HG03064 (cell line): ENCODE data around the gene TCEAL3.
"Not testable (repeated sequence)": the region's sequence is repeated elsewhere in the genome, so short reads cannot be mapped to it uniquely, and the experiment has no call there.

Experiments
- ATAC-seq: cut with Tn5 transposase; IDR thresholded peaks from one replicate; pipeline ENCODE4 v1.9.1; 2021; ENCODE audit warnings: low read depth; ENCODE audit not compliant: unreplicated experiment

Gene TCEAL3, protein sequence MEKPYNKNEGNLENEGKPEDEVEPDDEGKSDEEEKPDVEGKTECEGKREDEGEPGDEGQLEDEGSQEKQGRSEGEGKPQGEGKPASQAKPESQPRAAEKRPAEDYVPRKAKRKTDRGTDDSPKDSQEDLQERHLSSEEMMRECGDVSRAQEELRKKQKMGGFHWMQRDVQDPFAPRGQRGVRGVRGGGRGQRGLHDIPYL

GRCh38 chrX:103607364-103608305 lies at the start of gene TCEAL3:
Gene TCEAL3 (plus strand): TSS chrX:103607963. CDS start chrX:103609065, 1,102 bp downstream.
- no peak for ATAC-seq

- no peak for ATAC-seq
Measured at GRCh38 chrX:103560256-103560655, 47.5 kb upstream of the TCEAL3 start.

DNA sequence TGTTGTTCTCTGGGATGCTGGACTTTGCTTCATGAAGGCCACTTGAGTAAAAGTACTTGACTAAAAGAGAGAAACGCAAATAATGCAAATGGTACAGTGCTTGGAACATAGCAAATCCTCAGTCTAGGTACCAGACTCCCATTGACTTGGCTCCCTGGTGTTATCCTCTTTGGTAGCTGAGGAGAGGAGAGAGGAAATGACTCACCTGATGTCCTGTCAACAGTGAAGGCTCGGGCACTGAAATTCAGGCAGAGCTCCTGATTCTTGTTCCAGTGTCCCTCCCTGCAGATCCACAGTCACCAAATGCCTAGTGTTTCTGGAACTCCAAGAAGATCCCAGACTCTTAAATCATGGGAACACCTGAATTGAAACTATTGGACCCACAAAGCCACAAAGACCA lies 45.0 kb upstream of the TCEAL3 start:
- no peak for ATAC-seq

DNA sequence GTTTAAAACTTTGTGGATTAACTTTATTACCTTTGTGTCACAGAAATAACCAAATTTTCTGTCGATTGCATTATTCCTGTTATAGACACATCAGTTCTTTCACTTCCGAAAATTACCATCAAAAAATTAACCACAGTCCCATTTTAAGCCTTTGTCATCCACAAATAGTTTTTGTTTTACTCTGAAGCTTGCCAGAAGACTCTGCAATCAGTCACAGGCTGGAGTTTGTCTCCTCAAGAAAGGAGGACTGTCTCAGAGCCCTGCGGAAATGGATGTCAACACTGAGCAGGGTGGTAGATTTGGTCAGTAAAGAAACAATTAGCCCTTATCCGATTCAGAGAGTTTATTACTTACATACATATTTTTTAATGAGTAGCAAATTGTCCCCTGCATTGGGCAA lies 42.6 kb upstream of the TCEAL3 start:
- ATAC-seq = no peak

DNA sequence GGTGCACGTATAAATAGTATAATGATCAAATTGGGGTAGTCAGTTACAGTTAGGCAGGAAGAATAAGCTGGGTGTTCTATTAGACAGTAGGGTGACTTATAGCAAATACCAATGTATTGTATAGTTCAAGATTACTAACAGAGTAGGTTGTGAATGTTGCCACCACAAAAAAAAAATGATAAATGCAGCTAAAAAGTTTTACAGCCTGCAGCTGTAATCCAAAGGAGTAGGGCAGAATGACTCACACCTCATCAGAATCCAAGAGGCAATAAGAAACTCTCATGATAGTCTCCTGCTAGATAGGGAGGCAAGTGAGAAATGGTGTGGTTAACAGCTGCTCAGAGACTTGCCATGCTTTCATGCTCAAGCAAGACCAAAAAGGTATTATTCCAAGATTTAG lies 42.0 kb upstream of the TCEAL3 start:
- no peak for ATAC-seq

DNA sequence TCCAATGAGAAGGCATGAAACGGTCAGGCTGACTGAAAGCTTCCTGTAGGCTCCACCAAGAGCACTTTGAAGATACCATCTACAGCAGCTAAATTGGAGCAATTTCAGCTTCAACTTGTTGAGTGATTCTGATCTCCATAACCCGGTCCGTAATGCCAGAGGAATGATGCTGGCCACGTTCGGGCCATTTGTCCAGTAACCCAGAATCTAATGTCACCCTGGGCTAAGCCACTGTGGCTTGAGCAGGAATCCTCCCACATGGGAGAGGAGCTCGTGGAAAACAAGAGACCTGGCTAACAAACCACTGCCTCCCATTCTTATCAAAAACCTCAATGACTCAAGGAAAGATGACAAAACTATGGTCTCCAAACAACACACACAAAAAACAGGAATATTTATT lies 36.6 kb upstream of the TCEAL3 start:
- ATAC-seq = no peak

DNA sequence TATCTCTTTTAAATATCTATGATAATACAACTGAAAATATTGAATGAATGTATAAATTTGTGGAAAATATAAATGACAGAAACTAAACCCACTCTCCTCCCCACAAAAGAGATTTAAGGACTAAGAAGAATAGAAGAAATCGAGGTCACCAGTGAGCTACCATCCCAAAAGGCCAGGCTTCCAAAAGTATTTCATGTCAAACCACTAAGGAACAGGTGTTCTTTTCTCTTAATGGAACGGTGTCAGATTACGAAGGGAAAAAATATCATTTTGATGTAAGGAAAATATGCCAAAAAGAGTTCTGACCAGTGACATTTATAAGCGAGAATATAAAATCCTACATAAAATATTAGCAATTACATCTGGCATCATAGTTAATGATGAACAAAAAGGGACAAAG lies 36.0 kb upstream of the TCEAL3 start:
- no peak for ATAC-seq

- no peak for ATAC-seq
Measured at GRCh38 chrX:103573202-103573601, 34.6 kb upstream of the TCEAL3 start.

GRCh38 chrX:103584596-103584995 lies 23.2 kb upstream of the TCEAL3 start:
- ATAC-seq = no peak

DNA sequence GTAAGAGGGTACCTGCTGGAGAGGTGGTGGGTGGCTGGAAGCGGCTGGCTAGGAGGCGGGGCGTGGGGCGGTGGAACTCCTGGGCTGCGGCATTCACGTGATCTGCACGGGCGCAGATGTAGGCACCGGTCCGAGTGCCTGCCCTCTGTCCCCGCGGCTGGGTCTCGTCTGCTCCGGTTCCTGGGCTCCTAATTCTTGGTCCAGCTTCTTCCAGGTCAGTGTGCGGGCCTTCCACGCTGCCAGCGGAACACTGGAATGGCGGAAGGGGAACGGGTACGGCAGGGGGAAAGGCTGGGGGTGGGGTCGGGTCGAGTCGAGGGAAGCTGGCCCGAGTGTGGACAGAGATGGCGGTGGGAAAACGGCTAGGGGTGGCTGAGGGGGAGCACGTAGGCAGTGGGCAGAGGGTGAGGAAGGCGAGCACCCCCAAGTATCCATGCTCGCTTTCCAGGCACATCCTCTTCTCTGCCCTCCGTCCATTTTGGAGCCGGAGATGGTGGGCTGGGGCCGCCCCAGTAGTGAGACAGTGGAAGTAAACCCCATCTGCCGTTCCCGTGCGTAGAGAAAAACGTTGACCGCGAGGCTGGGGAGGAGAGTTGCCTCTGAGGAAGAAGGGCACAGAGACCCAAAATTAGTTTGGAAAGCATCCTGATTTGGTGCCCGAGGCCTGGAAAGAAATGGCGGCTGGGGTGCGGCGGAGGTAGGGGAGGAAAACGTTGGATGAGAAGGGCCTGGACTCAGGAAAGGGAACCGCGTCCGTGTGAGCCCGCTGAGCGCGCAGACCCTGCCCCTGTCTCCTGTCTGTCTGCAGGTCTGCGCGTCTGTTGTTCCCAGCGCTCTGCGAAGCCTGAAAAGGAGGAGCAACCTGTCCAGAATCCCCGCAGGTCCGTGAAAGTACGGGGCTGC lies 22.1 kb upstream of the TCEAL3 start, which contains the start of gene TCEAL4:
Gene TCEAL4 (plus strand): TSS at position 105 of the 903 bp plus-strand sequence. CDS start 1,161 bp downstream, outside the sequence.
- peak; percentile 79 for ATAC-seq

DNA sequence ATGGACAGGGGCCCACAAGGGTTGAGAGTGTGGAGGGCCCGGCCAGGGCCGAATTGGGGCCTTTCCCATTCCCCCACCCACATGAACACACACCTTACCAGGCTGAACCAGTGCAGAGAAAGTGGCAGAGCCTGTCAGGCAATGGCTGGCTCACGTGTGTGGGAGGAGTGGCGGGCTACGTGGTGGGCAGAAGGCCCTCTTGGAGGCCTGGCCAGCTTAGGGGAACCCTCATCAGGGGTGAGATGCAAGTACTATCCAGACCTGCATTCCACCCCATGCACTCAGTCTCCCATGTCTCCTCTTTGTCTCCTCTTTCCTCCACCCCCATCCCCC lies 21.5 kb upstream of the TCEAL3 start:
- ATAC-seq = no peak

GRCh38 chrX:103586659-103587058 lies 21.1 kb upstream of the TCEAL3 start:
- no peak for ATAC-seq

GRCh38 chrX:103592295-103592694 lies 15.5 kb upstream of the TCEAL3 start:
- ATAC-seq = not testable (repeated sequence)

DNA sequence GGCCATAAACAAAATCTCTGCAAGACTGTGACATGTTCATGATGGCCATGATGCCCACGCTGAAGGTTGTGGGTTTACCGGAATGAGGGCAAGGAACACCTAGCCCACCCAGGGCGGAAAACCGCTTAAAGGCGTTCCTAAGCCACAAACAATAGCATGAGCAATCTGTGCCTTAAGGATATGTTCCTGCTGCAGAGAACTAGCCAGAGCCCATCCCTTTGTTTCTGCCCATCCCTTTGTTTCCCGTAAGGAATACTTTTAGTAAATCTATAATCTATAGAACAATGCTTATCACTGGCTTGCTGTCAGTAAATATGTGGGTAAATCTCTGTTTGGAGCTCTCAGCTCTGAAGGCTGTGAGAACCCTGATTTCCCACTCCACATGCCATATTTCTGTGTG lies 12.6 kb upstream of the TCEAL3 start:
- ATAC-seq = not testable (repeated sequence)

GRCh38 chrX:103608306-103608963 lies 672 bp downstream of the TCEAL3 start:
- ATAC-seq = no peak

- ATAC-seq = no peak
Measured at GRCh38 chrX:103610282-103610681, 2.5 kb downstream of the TCEAL3 start.

DNA sequence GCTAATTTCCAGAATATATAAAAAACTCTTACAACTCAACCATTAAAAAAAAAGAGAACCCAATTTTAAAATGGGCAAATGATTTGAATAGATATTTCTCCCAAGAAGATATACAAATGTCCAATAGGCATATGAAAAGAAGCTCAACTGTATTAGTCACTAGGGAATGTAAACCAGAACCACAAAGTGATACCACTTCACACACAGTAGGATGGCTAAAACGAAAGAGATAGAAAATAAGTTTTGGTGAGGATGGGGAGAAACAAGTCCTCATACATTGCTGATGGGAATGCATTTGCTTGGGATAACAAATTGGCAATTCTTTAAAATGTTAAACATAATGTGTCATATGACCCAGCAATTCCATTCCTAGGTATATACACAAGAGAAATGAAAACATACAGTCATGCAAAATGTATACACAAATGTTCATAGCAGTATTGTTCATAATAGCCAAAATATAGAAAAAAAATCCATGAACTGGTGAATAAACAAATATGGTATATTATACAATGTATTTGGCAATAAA lies 5.7 kb downstream of the TCEAL3 start:
- ATAC-seq = no peak

DNA sequence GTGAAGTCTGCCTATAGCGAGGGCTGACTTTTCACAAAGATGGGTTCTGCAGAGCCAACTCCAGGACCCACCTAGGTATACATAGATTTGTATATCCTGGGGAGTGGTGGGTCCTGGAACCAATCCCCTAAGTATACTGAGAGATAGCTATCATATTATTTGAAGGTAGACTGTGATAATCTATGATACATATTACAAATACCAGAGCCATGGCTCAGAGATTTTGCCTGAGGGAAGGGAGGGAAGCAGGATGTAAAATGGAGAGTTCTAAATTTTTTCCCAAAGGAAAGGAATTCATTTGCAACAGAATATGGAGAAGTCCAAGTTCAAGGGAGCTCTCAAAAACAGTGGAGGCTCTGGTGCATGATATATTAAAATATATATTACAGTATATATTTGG lies 7.2 kb downstream of the TCEAL3 start:
- ATAC-seq = no peak

DNA sequence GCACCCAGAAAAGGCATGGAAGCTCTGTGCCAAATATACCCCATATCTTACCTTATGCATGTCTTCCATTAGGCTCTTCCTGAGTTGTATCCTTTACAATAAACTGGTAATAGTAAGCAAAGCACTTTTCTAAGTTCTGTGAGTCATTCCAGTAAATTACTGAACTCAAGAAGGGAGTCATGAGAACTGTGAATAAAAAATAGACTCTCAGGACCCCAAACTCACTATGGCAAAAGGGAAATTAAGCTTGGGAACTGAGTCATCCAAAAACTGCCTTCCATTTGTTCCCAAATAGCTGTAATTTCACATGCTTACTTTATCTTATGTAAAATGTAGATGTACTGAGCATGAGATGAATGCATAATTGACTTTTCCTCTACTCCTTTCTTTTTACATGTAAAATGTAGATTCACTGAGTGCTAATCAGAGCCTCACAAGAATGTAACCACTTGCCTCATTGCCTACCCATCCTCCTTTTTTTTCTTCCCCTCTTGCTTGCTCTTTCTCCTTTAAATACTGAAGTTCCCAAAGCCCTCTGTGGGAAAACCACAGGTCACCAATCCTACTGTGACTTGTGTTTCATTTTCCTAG lies 8.1 kb downstream of the TCEAL3 start:
- no peak for ATAC-seq

GRCh38 chrX:103616676-103617186 lies 9.0 kb downstream of the TCEAL3 start:
- no peak for ATAC-seq
